Measurements from ENCODE around the gene SLAIN2.
"Not testable (repeated sequence)": the region's sequence is repeated elsewhere in the genome, so short reads cannot be mapped to it uniquely, and the experiment has no call there.

SLAIN2 gene

GRCh38 chr4:48340965-48341775 is at the start of gene SLAIN2:
Gene SLAIN2, plus strand, starts transcription at chr4:48341529. Its CDS starts 211 bp downstream, at chr4:48341740.
- DNase-seq, result peak; percentile 98

- DNase-seq, result not testable (repeated sequence)
These were observed 49.0 kb upstream of the SLAIN2 start for GRCh38 chr4:48292218-48292790.

GRCh38 chr4:48295116-48295515 is 46.2 kb upstream of the SLAIN2 start:
- no peak for DNase-seq

GRCh38 chr4:48296365-48296764 is 45.0 kb upstream of the SLAIN2 start:
- DNase-seq, result no peak

GRCh38 chr4:48297256-48297846 is 44.0 kb upstream of the SLAIN2 start:
- no peak for DNase-seq

- DNase-seq, result no peak
These were observed 41.8 kb upstream of the SLAIN2 start for GRCh38 chr4:48299560-48299959.

- peak; percentile 70 for DNase-seq
These were observed 41.3 kb upstream of the SLAIN2 start for GRCh38 chr4:48300004-48300403.

GRCh38 chr4:48305508-48305907 is 35.8 kb upstream of the SLAIN2 start:
- no peak for DNase-seq

GRCh38 chr4:48307528-48307927 is 33.8 kb upstream of the SLAIN2 start:
- no peak for DNase-seq

- no peak for DNase-seq
These were observed 32.4 kb upstream of the SLAIN2 start for GRCh38 chr4:48308901-48309300.

GRCh38 chr4:48311896-48312295 is 29.4 kb upstream of the SLAIN2 start:
- DNase-seq, result peak; percentile 73

- DNase-seq, result not testable (repeated sequence)
These were observed 26.6 kb upstream of the SLAIN2 start for GRCh38 chr4:48314746-48315145.

- DNase-seq, result peak; percentile 73
These were observed 25.4 kb upstream of the SLAIN2 start for GRCh38 chr4:48315728-48316630.

GRCh38 chr4:48321312-48321711 is 20.0 kb upstream of the SLAIN2 start:
- no peak for DNase-seq

- DNase-seq, result no peak
These were observed 19.3 kb upstream of the SLAIN2 start for GRCh38 chr4:48322063-48322462.

- no peak for DNase-seq
These were observed 17.0 kb upstream of the SLAIN2 start for GRCh38 chr4:48324281-48324680.

- DNase-seq, result no peak
These were observed 12.1 kb upstream of the SLAIN2 start for GRCh38 chr4:48329193-48329592.

- peak; percentile 90 for DNase-seq
These were observed 11.4 kb upstream of the SLAIN2 start for GRCh38 chr4:48329976-48330375.

- DNase-seq, result peak; percentile 95
These were observed 9.6 kb upstream of the SLAIN2 start for GRCh38 chr4:48331577-48332330.

- DNase-seq, result no peak
These were observed 8.7 kb upstream of the SLAIN2 start for GRCh38 chr4:48332661-48333060.

- DNase-seq, result peak; percentile 79
These were observed 7.7 kb upstream of the SLAIN2 start for GRCh38 chr4:48333587-48333986.

GRCh38 chr4:48334236-48334635 is 7.1 kb upstream of the SLAIN2 start:
- no peak for DNase-seq
